ENCODE measurements around the gene SERPINA4. TPM values are rescaled to one million over a fixed set of nuclear protein-coding genes. Genes with fewer than 3 reads are reported as not detected.

Gene SERPINA4
- total RNA-seq, 1 donor from 2014 or later, result not detected

GRCh38 chr14:94535506-94535905 is 25.7 kb upstream of the SERPINA4 start:
- no peaks in the 10 kb centered on the region for H3K9me3 Mint-ChIP-seq
- intact Hi-C loops (cut with micrococcal nuclease), result no loop called here
- peaks cover 1% of the 10 kb centered on the region for H3K27me3 Mint-ChIP-seq (ENCODE audit: low read depth)
- no peaks in the 10 kb centered on the region for H3K4me1 Mint-ChIP-seq (ENCODE audit: low read depth)
- no peak overlapping the region for H3K4me3 Mint-ChIP-seq (ENCODE audit: low read depth)
- H3K27ac Mint-ChIP-seq, result no peak overlapping the region
- no peak for DNase-seq (ENCODE audit: low spot score)
- no peaks in the 10 kb centered on the region for H3K36me3 Mint-ChIP-seq (ENCODE audit: low read depth)

DNA sequence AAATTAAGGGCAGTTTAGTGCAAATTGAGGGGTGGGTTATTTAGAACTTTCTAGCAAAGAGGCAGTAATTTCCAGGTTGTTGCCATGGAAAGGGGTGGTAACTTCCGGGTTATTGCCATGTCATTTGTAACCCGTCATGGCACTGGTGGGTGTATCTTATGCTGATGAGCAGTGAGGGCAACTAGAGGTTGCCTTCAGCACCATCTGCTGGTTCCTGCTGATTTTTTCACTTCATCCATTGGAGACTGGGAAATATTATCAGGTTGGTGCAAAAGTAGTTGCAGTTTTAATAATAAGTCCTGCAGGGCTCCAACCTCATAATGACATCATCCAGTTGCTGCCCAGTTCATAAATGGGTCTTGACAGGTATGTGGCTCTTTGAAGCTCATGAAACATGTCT is 24.4 kb upstream of the SERPINA4 start:
- Mint-ChIP-seq H3K4me1 (ENCODE audit: low read depth) (no peaks in the 10 kb centered on the region), H3K27me3 (ENCODE audit: low read depth) (peaks cover 1% of the 10 kb centered on the region), H3K9me3 (no peaks in the 10 kb centered on the region), H3K27ac (no peak overlapping the region), H3K4me3 (ENCODE audit: low read depth) (no peak overlapping the region), H3K36me3 (ENCODE audit: low read depth) (no peaks in the 10 kb centered on the region)
- intact Hi-C loops (cut with micrococcal nuclease), result no loop called here
- no peak for DNase-seq (ENCODE audit: low spot score)

DNA sequence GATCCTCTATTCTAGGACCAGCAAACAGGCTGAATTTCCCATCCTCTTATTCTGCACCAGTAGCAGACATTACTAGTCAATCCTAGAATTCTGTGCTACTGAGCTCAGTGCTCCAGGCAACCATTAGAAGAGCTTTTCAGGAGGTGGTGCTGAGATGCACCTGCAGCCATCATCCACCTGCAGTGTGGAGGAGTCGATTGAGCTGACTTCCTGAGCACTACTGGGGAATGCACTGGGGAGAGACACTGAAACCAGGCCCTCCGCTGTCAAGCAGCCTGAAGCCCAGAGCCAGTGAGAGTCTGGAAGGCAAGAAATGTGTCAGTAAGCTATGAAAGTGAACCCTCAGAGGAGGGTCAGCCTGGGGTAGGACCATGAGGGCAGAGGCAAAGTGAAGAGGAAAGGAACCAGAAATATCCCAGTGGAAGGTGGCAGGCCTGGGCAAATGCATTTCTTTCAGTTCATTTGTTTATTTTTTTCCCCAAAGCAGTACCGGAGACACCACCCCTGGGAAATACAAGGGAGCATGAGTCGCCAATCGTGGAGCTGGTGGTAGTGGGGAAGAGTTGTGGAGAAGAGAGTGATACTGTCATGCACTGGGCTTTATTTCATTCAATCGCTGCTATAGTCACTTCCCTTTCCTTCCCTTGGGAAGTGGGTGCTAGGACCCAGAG is 23.0 kb upstream of the SERPINA4 start:
- no peaks in the 10 kb centered on the region for H3K9me3 Mint-ChIP-seq
- DNase-seq (ENCODE audit: low spot score), result no peak
- H3K27me3 Mint-ChIP-seq (ENCODE audit: low read depth), result peaks cover 1% of the 10 kb centered on the region
- H3K4me1 Mint-ChIP-seq (ENCODE audit: low read depth), result no peaks in the 10 kb centered on the region
- no peak overlapping the region for H3K27ac Mint-ChIP-seq
- intact Hi-C loops (cut with micrococcal nuclease), result no loop called here
- no peaks in the 10 kb centered on the region for H3K36me3 Mint-ChIP-seq (ENCODE audit: low read depth)
- H3K4me3 Mint-ChIP-seq (ENCODE audit: low read depth), result no peak overlapping the region

- Mint-ChIP-seq H3K27ac (no peak overlapping the region), H3K36me3 (ENCODE audit: low read depth) (no peaks in the 10 kb centered on the region), H3K4me1 (ENCODE audit: low read depth) (no peaks in the 10 kb centered on the region), H3K27me3 (ENCODE audit: low read depth) (peaks cover 1% of the 10 kb centered on the region), H3K9me3 (no peaks in the 10 kb centered on the region), H3K4me3 (ENCODE audit: low read depth) (no peak overlapping the region)
- intact Hi-C loops (cut with micrococcal nuclease), result no loop called here
- DNase-seq (ENCODE audit: low spot score), result no peak
These were observed 22.1 kb upstream of the SERPINA4 start for GRCh38 chr14:94539181-94539580.

DNA sequence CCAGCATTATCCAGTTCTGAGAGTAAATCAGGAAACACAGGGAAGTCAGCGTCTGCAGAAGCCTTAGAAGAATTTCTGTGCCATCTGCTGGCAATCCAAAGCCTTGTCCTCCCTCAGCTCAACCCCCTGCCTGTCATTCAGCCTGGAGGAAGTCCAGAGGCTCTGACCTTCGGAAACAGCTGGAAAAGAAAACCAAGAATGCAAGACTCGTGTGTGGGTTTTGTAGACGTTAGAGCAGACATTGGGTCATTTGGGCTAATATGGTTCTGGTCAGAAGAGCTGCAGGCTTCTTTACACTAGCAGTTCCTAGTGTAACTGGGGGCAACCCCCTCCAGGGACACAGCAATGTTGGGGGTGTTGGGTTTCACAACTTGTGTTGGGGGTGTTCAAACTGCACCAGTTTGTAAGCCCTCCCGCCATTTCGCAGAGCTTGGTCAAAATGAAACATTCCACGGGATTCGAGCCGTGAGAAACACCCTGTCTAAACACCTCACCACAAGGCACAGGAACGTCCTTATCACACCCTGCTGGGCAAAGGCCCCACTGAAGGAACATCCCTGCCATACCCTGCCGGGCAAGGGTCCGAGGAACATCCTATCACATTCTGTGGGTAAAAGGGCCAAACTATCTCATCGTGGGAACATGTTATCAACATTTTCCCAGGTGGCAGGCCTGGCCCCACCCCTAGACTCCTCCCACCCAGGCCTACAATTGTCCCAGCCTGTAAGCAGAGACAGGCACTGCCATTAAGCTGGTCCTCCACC is 21.0 kb upstream of the SERPINA4 start:
- intact Hi-C loops (cut with micrococcal nuclease), result no loop called here
- H3K9me3 Mint-ChIP-seq, result no peaks in the 10 kb centered on the region
- H3K27me3 Mint-ChIP-seq (ENCODE audit: low read depth), result peaks cover 1% of the 10 kb centered on the region
- H3K27ac Mint-ChIP-seq, result no peak overlapping the region
- DNase-seq (ENCODE audit: low spot score), result no peak
- no peaks in the 10 kb centered on the region for H3K36me3 Mint-ChIP-seq (ENCODE audit: low read depth)
- no peak overlapping the region for H3K4me3 Mint-ChIP-seq (ENCODE audit: low read depth)
- H3K4me1 Mint-ChIP-seq (ENCODE audit: low read depth), result no peaks in the 10 kb centered on the region

DNA sequence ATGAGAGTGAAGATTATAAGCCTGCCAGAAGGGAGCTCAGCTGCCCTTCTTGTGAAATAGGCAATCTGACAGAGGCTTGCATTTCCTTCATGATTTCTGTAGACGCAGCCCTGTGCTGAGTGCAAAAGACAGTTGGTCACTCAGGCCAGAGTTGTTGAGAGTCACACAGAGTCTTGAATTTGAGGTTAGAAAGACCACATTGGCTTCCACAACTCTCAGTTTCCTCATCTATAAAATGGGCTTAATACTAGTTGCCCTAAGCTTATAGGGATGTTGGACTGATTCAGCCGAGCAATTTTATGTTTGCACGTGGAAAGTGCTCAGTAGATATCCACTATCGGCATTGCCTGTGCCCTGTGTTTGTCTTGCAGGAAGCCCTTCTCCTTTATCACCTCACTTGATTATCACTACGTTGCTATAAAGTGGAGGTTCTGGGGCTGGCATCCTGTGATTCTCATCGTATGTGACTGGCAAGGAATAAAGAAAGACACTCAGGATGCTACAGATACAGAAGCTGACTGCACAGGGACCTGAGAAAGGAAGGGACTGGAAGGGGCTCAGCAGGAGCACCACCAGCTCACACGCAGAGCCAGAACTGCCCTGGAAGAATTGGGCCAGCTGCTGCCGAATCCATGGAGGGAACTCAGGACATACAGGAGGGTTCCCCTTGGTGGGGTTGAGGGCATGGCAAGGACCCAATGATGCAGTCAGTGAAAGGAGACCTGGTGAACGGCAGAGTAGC is 19.8 kb upstream of the SERPINA4 start:
- no peak for DNase-seq (ENCODE audit: low spot score)
- no peaks in the 10 kb centered on the region for H3K9me3 Mint-ChIP-seq
- no peak overlapping the region for H3K27ac Mint-ChIP-seq
- H3K4me1 Mint-ChIP-seq (ENCODE audit: low read depth), result no peaks in the 10 kb centered on the region
- no peaks in the 10 kb centered on the region for H3K36me3 Mint-ChIP-seq (ENCODE audit: low read depth)
- H3K4me3 Mint-ChIP-seq (ENCODE audit: low read depth), result no peak overlapping the region
- peaks cover 1% of the 10 kb centered on the region for H3K27me3 Mint-ChIP-seq (ENCODE audit: low read depth)
- intact Hi-C loops (cut with micrococcal nuclease), result no loop called here

- Mint-ChIP-seq H3K27ac (no peak overlapping the region), H3K4me1 (ENCODE audit: low read depth) (no peaks in the 10 kb centered on the region), H3K9me3 (no peaks in the 10 kb centered on the region), H3K27me3 (ENCODE audit: low read depth) (peaks cover 1% of the 10 kb centered on the region), H3K4me3 (ENCODE audit: low read depth) (no peak overlapping the region), H3K36me3 (ENCODE audit: low read depth) (no peaks in the 10 kb centered on the region)
- intact Hi-C loops (cut with micrococcal nuclease), result no loop called here
- no peak for DNase-seq (ENCODE audit: low spot score)
These were observed 19.0 kb upstream of the SERPINA4 start for GRCh38 chr14:94542111-94542810.

DNA sequence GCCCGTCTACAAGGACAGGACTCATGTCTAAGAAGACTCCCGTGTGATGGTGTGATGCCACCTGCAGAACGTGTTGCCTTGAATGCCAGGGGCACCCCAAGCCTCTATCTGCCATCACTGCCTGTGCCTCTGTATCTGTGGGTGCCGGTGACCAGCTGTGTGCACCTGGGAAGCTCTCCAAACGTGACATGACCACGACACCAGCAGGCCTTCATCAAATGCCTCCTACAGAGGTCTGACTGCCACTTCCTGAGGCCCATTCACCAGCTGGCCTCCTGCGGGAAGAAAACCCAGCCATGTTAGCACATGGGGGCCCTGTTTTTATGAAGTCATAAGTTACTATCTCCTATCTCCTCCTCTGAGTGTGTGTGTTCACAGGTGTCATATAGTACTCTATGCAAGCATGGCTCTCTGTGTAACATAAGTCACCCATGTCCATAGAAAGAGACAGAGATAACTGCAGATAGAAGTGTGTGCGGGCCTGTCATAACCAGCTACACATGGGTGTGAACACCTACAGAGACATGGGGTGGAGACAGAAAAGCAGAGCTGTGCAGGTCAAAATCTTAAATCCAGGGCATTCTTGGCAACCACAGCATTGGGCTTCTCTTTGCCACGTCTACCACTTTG is 18.3 kb upstream of the SERPINA4 start:
- intact Hi-C loops (cut with micrococcal nuclease), result no loop called here
- DNase-seq (ENCODE audit: low spot score), result no peak
- no peaks in the 10 kb centered on the region for H3K4me1 Mint-ChIP-seq (ENCODE audit: low read depth)
- no peaks in the 10 kb centered on the region for H3K9me3 Mint-ChIP-seq
- H3K27ac Mint-ChIP-seq, result no peak overlapping the region
- H3K36me3 Mint-ChIP-seq (ENCODE audit: low read depth), result no peaks in the 10 kb centered on the region
- H3K27me3 Mint-ChIP-seq (ENCODE audit: low read depth), result peaks cover 1% of the 10 kb centered on the region
- H3K4me3 Mint-ChIP-seq (ENCODE audit: low read depth), result no peak overlapping the region

GRCh38 chr14:94543449-94544124 is 17.7 kb upstream of the SERPINA4 start:
- H3K4me1 Mint-ChIP-seq (ENCODE audit: low read depth), result no peaks in the 10 kb centered on the region
- intact Hi-C loops (cut with micrococcal nuclease), result no loop called here
- no peak overlapping the region for H3K4me3 Mint-ChIP-seq (ENCODE audit: low read depth)
- DNase-seq (ENCODE audit: low spot score), result no peak
- no peaks in the 10 kb centered on the region for H3K36me3 Mint-ChIP-seq (ENCODE audit: low read depth)
- no peak overlapping the region for H3K27ac Mint-ChIP-seq
- H3K27me3 Mint-ChIP-seq (ENCODE audit: low read depth), result peaks cover 1% of the 10 kb centered on the region
- no peaks in the 10 kb centered on the region for H3K9me3 Mint-ChIP-seq

DNA sequence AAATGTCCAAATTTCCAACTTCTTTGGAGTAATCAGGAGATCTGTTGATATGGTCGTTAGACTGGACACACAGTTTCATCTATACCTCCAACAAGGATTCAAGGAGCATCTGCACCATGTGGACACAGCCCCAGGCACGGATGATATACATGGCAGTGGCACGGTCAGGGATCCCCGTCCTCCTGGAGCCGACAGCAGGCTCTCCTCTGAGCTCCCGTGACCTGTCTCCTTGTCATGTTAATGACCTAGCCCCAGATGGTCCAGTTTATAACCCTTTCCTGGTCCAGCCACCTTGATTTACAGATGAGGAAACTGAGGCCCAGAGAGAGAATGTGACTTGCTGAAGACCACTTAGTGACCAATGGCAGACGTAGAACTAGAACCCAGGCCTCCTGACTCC is 16.5 kb upstream of the SERPINA4 start:
- Mint-ChIP-seq H3K9me3 (no peaks in the 10 kb centered on the region), H3K4me3 (ENCODE audit: low read depth) (no peak overlapping the region), H3K27ac (no peak overlapping the region), H3K4me1 (ENCODE audit: low read depth) (no peaks in the 10 kb centered on the region), H3K36me3 (ENCODE audit: low read depth) (no peaks in the 10 kb centered on the region), H3K27me3 (ENCODE audit: low read depth) (no peaks in the 10 kb centered on the region)
- intact Hi-C loops (cut with micrococcal nuclease), result no loop called here
- DNase-seq (ENCODE audit: low spot score), result no peak

GRCh38 chr14:94545131-94545841 is 16.0 kb upstream of the SERPINA4 start:
- H3K4me3 Mint-ChIP-seq (ENCODE audit: low read depth), result no peak overlapping the region
- no peak overlapping the region for H3K27ac Mint-ChIP-seq
- H3K36me3 Mint-ChIP-seq (ENCODE audit: low read depth), result no peaks in the 10 kb centered on the region
- intact Hi-C loops (cut with micrococcal nuclease), result no loop called here
- H3K27me3 Mint-ChIP-seq (ENCODE audit: low read depth), result no peaks in the 10 kb centered on the region
- H3K9me3 Mint-ChIP-seq, result no peaks in the 10 kb centered on the region
- DNase-seq (ENCODE audit: low spot score), result no peak
- no peaks in the 10 kb centered on the region for H3K4me1 Mint-ChIP-seq (ENCODE audit: low read depth)

Data from activated T-helper 2 cell treated with anti-CD3 and anti-CD28 coated beads, Interferon-gamma antibody, Interleukin-2, Interleukin-4, amounts not matched to agents 10 μg/mL and 5 μg/mL and 100 μg/mL, durations not matched to agents 14 hours and 24 hours and 36 hours (primary cell).